CD1c-positive myeloid dendritic cell (primary cell): ENCODE data around the gene SORT1.
"Not testable (repeated sequence)": the region's sequence is repeated elsewhere in the genome, so short reads cannot be mapped to it uniquely, and the experiment has no call there.

Experiments used
- DNase-seq: peaks from one replicate; pipeline ENCODE4 v3.0.0-alpha.2; 2016; ENCODE audit errors: extremely low spot score

Gene SORT1

GRCh38 chr1:109397581-109398342 lies at the start of gene SORT1:
Gene SORT1, minus strand, starts transcription at chr1:109397918. Its CDS starts 26 bp downstream, at chr1:109397892.
- peak; percentile 69 for DNase-seq

GRCh38 chr1:109445949-109446695 lies 48.4 kb upstream of the SORT1 start:
- not testable (repeated sequence) for DNase-seq

- no peak for DNase-seq
Measured at GRCh38 chr1:109444346-109444745, 46.6 kb upstream of the SORT1 start.

GRCh38 chr1:109443476-109443875 lies 45.8 kb upstream of the SORT1 start:
- DNase-seq = no peak

- DNase-seq = no peak
Measured at GRCh38 chr1:109441069-109441468, 43.4 kb upstream of the SORT1 start.

GRCh38 chr1:109438798-109439297 lies 41.1 kb upstream of the SORT1 start:
- peak; percentile 66 for DNase-seq

GRCh38 chr1:109434484-109434883 lies 36.8 kb upstream of the SORT1 start:
- no peak for DNase-seq

- DNase-seq = peak; percentile 19
Measured at GRCh38 chr1:109433322-109433721, 35.6 kb upstream of the SORT1 start.

- DNase-seq = no peak
Measured at GRCh38 chr1:109432336-109432735, 34.6 kb upstream of the SORT1 start.

GRCh38 chr1:109427171-109427467 lies 29.4 kb upstream of the SORT1 start:
- peak; percentile 5 for DNase-seq

GRCh38 chr1:109426281-109427170 lies 28.8 kb upstream of the SORT1 start, which contains the start of gene PSMA5:
Gene PSMA5, minus strand, starts transcription at chr1:109426448. Its CDS starts 118 bp downstream, at chr1:109426330.
- DNase-seq = peak; percentile 99

- DNase-seq = peak; percentile 88
Measured at GRCh38 chr1:109425391-109426280, 27.9 kb upstream of the SORT1 start.

GRCh38 chr1:109423498-109423897 lies 25.8 kb upstream of the SORT1 start:
- DNase-seq = no peak

- DNase-seq = no peak
Measured at GRCh38 chr1:109412551-109412950, 14.8 kb upstream of the SORT1 start.

- no peak for DNase-seq
Measured at GRCh38 chr1:109404838-109405237, 7.1 kb upstream of the SORT1 start.

- DNase-seq = no peak
Measured at GRCh38 chr1:109402025-109402424, 4.3 kb upstream of the SORT1 start.

GRCh38 chr1:109400035-109400655 lies 2.4 kb upstream of the SORT1 start:
- no peak for DNase-seq

- DNase-seq = peak; percentile 85
Measured at GRCh38 chr1:109399326-109399957, 1.7 kb upstream of the SORT1 start.

GRCh38 chr1:109398343-109399225 lies 866 bp upstream of the SORT1 start:
- no peak for DNase-seq
